WI38 (cell line): ENCODE results near the gene ARHGAP35.
A peak's percentile ranks its signal among the peaks of the same experiment; 100 is the strongest.

Experiments used
- H3K4me3 ChIP-seq: 2 replicates; pipeline ENCODE4 v1.5.1; 2011; ENCODE audit warnings: low read depth, mild to moderate bottlenecking, control low read depth, low read length
- TF ChIP-seq, protein P1 (sequence below): IDR thresholded peaks from 2 replicates; pipeline ENCODE4 v1.5.1; 2012; ENCODE audit warnings: low read depth, mild to moderate bottlenecking, control low read depth, low read length

Gene ARHGAP35

DNA sequence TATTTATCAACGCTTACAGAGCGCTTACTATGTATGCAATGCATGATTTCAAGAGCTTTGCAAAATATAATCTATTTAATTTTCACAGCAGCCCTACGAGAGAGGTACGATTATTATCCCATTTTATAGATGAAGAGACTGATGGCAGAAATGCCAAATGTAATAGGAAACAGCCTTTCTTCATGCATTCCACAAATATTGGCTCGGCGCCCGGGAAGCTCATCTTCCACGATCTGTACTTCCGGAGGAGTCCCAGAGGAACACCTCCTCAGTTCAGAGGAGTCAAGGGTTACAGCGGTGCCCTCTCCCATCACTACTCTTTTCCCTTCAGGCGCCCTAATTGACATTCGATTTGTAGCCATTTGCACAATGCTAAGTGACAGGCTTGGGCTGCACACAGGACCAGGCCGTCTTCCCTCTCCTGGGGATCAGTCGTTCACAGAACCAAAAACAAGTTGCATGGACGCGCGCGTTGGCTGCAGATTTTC lies 1.1 kb upstream of the ARHGAP35 start:
- peak overlapping the region; percentile 39 for H3K4me3 ChIP-seq
- TF ChIP-seq, protein P1, sequence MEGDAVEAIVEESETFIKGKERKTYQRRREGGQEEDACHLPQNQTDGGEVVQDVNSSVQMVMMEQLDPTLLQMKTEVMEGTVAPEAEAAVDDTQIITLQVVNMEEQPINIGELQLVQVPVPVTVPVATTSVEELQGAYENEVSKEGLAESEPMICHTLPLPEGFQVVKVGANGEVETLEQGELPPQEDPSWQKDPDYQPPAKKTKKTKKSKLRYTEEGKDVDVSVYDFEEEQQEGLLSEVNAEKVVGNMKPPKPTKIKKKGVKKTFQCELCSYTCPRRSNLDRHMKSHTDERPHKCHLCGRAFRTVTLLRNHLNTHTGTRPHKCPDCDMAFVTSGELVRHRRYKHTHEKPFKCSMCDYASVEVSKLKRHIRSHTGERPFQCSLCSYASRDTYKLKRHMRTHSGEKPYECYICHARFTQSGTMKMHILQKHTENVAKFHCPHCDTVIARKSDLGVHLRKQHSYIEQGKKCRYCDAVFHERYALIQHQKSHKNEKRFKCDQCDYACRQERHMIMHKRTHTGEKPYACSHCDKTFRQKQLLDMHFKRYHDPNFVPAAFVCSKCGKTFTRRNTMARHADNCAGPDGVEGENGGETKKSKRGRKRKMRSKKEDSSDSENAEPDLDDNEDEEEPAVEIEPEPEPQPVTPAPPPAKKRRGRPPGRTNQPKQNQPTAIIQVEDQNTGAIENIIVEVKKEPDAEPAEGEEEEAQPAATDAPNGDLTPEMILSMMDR, result no peak

- TF ChIP-seq, protein P1, result no peak
- peak overlapping the region; percentile 70 for H3K4me3 ChIP-seq
These were observed 512 bp upstream of the ARHGAP35 start for GRCh38 chr19:46860125-46860845.

DNA sequence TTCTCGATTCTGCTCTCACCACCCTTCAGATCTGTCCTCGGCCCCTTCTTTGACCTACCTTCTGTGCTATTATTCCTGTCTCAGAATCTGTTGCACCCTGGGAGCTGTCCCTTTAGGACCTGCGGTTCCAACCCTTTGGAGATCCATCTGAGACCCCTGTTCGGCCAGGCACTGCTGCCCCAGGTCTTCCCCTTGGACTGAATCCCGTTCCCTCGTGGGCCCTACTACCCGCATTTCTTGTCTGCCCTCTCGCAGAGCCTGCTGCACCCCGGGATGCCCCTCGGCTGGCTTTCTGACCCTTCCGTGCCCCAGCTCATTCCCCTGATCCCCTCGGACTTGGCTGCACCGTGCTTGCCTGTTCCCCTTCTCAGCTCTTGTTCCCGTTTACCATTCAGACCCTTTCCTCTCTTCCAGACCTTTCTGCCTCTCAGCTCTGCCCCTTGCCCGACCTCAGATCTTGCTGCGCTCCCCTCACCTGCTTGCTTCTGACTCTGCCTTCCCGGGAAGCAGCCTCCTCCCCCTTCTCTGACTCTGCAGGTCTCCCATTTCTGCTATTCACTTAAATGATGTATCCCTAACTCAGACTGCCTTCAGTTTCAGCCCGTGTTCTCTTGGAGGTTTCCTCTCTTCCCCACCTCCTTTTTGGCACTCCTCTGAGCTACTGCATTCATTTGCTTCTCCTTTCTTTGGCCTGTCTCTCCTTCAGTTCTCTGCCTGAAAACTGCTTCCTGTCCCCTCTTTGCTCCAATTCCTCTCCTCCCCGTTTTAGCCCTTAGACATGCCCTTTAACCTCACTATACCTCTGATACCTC lies 1.1 kb downstream of the ARHGAP35 start:
- H3K4me3 ChIP-seq, result peak overlapping the region; percentile 70
- TF ChIP-seq, protein P1, result no peak

DNA sequence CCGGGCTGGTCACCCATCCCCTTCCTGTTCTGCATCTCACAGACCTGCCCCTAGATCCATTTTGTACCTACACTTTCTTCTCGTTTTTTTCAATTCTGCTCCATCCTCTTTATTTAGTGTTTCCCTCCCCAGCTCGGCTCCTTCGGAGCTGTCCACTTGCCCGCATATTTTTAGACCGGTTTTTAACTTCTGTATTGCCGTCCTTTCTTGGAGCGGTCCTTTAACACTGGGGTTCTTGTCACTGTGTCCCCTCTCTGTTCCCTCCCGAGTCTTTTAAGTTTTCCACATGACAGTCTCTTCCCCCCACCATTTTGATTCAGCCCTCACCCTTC lies 1.7 kb downstream of the ARHGAP35 start:
- H3K4me3 ChIP-seq, result peak overlapping the region; percentile 70
- TF ChIP-seq, protein P1, result no peak

DNA sequence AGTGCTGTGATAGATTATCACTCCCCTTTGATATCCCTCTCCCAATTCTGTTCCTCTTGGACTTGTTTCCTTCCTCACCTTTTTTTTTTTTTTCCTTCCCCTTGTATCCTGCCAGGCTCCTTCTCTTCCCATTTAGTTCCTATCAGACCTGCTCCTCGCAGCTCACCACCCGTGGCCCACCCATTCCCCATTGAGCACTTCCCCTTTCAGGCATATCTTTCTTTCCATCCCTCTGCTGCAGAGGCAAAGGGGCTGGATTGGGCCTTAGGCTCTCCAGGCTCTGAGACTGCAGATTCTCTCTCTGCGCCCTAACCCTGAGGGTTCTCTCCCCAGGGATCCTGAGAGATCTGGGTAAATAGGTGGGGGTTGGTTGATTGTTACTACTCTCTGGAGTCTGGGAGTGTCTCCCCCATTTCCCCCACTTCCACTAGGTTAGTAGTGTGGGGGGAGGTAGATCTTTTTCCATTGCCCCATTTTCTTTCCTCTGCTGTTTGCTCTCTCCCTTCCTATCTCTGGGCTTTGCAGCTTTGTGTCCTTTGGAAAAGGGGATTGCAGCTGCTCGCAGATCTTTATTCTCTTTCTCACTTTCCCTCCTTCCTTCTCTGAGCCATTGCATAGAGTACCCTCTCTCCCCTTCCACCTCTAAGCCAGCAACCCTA lies 2.3 kb downstream of the ARHGAP35 start:
- H3K4me3 ChIP-seq, result peak overlapping the region; percentile 70
- TF ChIP-seq, protein P1, result no peak

GRCh38 chr19:46863818-46864629 lies 3.2 kb downstream of the ARHGAP35 start:
- H3K4me3 ChIP-seq, result peak overlapping the region; percentile 70
- TF ChIP-seq, protein P1, result no peak
